Keratinocyte (primary cell): ENCODE results near the gene MON1A. TPM values are rescaled to one million over a fixed set of nuclear protein-coding genes. Genes with fewer than 3 reads are reported as not detected.

Experiments used
- DNase-seq: peaks from one replicate; pipeline ENCODE4 v3.0.0-alpha.2; 2011; ENCODE audit warnings: low read depth, missing footprints, low spot score
- FAIRE-seq: peaks from 2 replicates; lab custom pipeline; 2011; peaks lifted over from hg19 to GRCh38; lab: Jason Lieb, UNC
- H2AFZ ChIP-seq: 2 replicates; pipeline ENCODE4 v1.6.0; 2012; ENCODE audit warnings: low read length, control low read depth, inconsistent platforms; ENCODE audit not compliant: control insufficient read depth
- H3K27ac ChIP-seq: 2 replicates; pipeline ENCODE4 v1.5.1; 2011; ENCODE audit warnings: low read length; ENCODE audit not compliant: control insufficient read depth, insufficient read depth
- H3K27me3 ChIP-seq: 3 replicates; pipeline ENCODE4 v1.6.0; 2011; ENCODE audit warnings: low read length; ENCODE audit not compliant: control insufficient read depth, insufficient read depth; ENCODE audit errors: extremely low read depth
- H3K36me3 ChIP-seq, 2 experiments: 2 replicates in 1 of 2; 3 replicates in 1 of 2; pipeline ENCODE4 v1.5.1; 2011; ENCODE audit warnings: low read length in 2 of 2, mild to moderate bottlenecking in 1 of 2; ENCODE audit not compliant: control insufficient read depth in 2 of 2, insufficient read depth in 2 of 2; ENCODE audit errors: extremely low read depth in 1 of 2
- H3K4me1 ChIP-seq: 3 replicates; pipeline ENCODE4 v1.5.1; 2011; ENCODE audit warnings: low read length; ENCODE audit not compliant: control insufficient read depth, insufficient read depth; ENCODE audit errors: extremely low read depth
- H3K4me2 ChIP-seq: 3 replicates; pipeline ENCODE4 v1.6.0; 2011; ENCODE audit warnings: low read depth, low read length; ENCODE audit not compliant: control insufficient read depth, insufficient read depth; ENCODE audit errors: extremely low read depth
- H3K4me3 ChIP-seq, 3 experiments: fragments of 200-600 bp in 1 of 3; sonication (generic) in 1 of 3; 2 replicates in 2 of 3; 3 replicates in 1 of 3; pipeline ENCODE4 v1.5.1; 2011 to 2016; ENCODE audit warnings: low read length in 3 of 3, mild to moderate bottlenecking in 3 of 3, control low read depth in 2 of 3, inconsistent platforms in 1 of 3, low read depth in 1 of 3, mixed read lengths in 1 of 3, mixed run types in 1 of 3, moderate library complexity in 1 of 3; ENCODE audit not compliant: control insufficient read depth in 2 of 3, insufficient read depth in 2 of 3; ENCODE audit errors: extremely low read depth in 1 of 3
- H3K79me2 ChIP-seq: 2 replicates; pipeline ENCODE4 v1.6.0; 2012; ENCODE audit warnings: low read length; ENCODE audit not compliant: control insufficient read depth, insufficient read depth
- H3K9ac ChIP-seq: 3 replicates; pipeline ENCODE4 v1.6.0; 2011; ENCODE audit warnings: low read length; ENCODE audit not compliant: control insufficient read depth, insufficient read depth; ENCODE audit errors: extremely low read depth
- H3K9me1 ChIP-seq: 3 replicates; pipeline ENCODE4 v1.6.0; 2011; ENCODE audit warnings: low read length; ENCODE audit not compliant: control insufficient read depth, insufficient read depth; ENCODE audit errors: extremely low read depth
- H3K9me3 ChIP-seq: 2 replicates; pipeline ENCODE4 v1.5.1; 2012; ENCODE audit warnings: low read depth, low read length; ENCODE audit not compliant: control insufficient read depth
- H4K20me1 ChIP-seq: 3 replicates; pipeline ENCODE4 v1.6.0; 2011; ENCODE audit warnings: low read length; ENCODE audit not compliant: control insufficient read depth, insufficient read depth; ENCODE audit errors: extremely low read depth
- CTCF ChIP-seq, 3 experiments: IDR thresholded peaks in 1 of 3; conservative IDR thresholded peaks in 1 of 3; optimal IDR thresholded peaks in 1 of 3; 2 replicates in 2 of 3; 3 replicates in 1 of 3; pipeline versions ENCODE3 to v1.5.1; 2011; ENCODE audit warnings: low read length in 3 of 3, mild to moderate bottlenecking in 3 of 3, moderate library complexity in 2 of 3, control low read depth in 1 of 3, inconsistent platforms in 1 of 3; ENCODE audit not compliant: insufficient read depth in 2 of 3; ENCODE audit errors: extremely low read depth in 1 of 3
- EZH2 ChIP-seq: IDR thresholded peaks from one replicate; pipeline ENCODE4 v1.6.1; 2012; ENCODE audit warnings: inconsistent platforms, mild to moderate bottlenecking, low read length, moderate library complexity
- dilution Hi-C: fragments of 300-500 bp; cut with MboI; formaldehyde crosslinking; loops from one replicate; pipeline ENCODE4 v1.7.0; 2020; ENCODE audit warnings: low sequenced_read_pairs; ENCODE audit not compliant: extremely low pct_ligation_motif_present
- polyA plus RNA-seq, 5 experiments: library from polyadenylated mRNA; depleted of rRNA in 3 of 5; stranded (reverse) in 3 of 5; stranded (forward) in 1 of 5; unstranded in 1 of 5; fragments of >200 nt; gene quantifications; 1 replicate in 1 of 5; 2 replicates in 3 of 5; 3 replicates in 1 of 5; pipeline versions ENCODE4 v1.2.1 to v1.2.3, GENCODE V29; 2011 to 2012; ENCODE audit warnings: missing spikeins in 2 of 5, low read depth in 1 of 5, low replicate concordance in 1 of 5

The MON1A gene
- polyA plus RNA-seq, 1 donor (not counting 4 experiments of a cell fraction or from before 2014, with no cell fraction given): 10.7 TPM

- H3K4me2 ChIP-seq: no peak overlapping the region
- H3K9me1 ChIP-seq: no peaks in the 10 kb centered on the region
- no peak overlapping the region for H3K4me3 ChIP-seq
- no peak overlapping the region for H3K9ac ChIP-seq
- no peaks in the 10 kb centered on the region for H3K4me1 ChIP-seq
- no peaks in the 10 kb centered on the region for H3K9me3 ChIP-seq
- peaks cover 46 to 52% of the 10 kb centered on the region in 2 experiments for H3K36me3 ChIP-seq
- H2AFZ ChIP-seq: no peak overlapping the region
- peaks cover 17% of the 10 kb centered on the region for H4K20me1 ChIP-seq
- dilution Hi-C loops: no loop called here
- no peaks in the 10 kb centered on the region for H3K27me3 ChIP-seq
- TF ChIP-seq CTCF (optimal IDR thresholded peaks at IDR 0.05 in 1 of 3, IDR thresholded peaks at IDR 0.05 in 1 of 3, conservative IDR thresholded peaks at IDR 0.05 in 1 of 3; ENCODE audit: extremely low read depth in 1 of 3, insufficient read depth in 2 of 3, low read length in 3 of 3) (no peak), EZH2 (no peak)
- FAIRE-seq (no peak), DNase-seq (no peak)
- no peak overlapping the region for H3K27ac ChIP-seq
- peaks cover 3% of the 10 kb centered on the region for H3K79me2 ChIP-seq
Observed at GRCh38 chr3:49889296-49889695, 40.3 kb downstream of the MON1A start.

- H3K9me1 ChIP-seq: no peaks in the 10 kb centered on the region
- peaks cover 3% of the 10 kb centered on the region for H3K79me2 ChIP-seq
- dilution Hi-C loops: no loop called here
- no peaks in the 10 kb centered on the region for H3K9me3 ChIP-seq
- TF ChIP-seq EZH2 (no peak), CTCF (optimal IDR thresholded peaks at IDR 0.05 in 1 of 3, IDR thresholded peaks at IDR 0.05 in 1 of 3, conservative IDR thresholded peaks at IDR 0.05 in 1 of 3; ENCODE audit: extremely low read depth in 1 of 3, insufficient read depth in 2 of 3, low read length in 3 of 3) (no peak)
- no peak overlapping the region for H2AFZ ChIP-seq
- DNase-seq: no peak
- no peak overlapping the region for H3K9ac ChIP-seq
- no peaks in the 10 kb centered on the region for H3K27me3 ChIP-seq
- no peak overlapping the region for H3K4me2 ChIP-seq
- FAIRE-seq: no peak
- H3K4me1 ChIP-seq: no peaks in the 10 kb centered on the region
- H3K4me3 ChIP-seq: no peak overlapping the region
- H3K36me3 ChIP-seq: peaks cover 46 to 49% of the 10 kb centered on the region in 2 experiments
- H4K20me1 ChIP-seq: peaks cover 21% of the 10 kb centered on the region
- H3K27ac ChIP-seq: no peak overlapping the region
Observed at GRCh38 chr3:49886922-49887265, 42.7 kb downstream of the MON1A start.
